SU-DHL-6 (cell line): ENCODE measurements around the gene TMCO4.

Experiments
- H2AFZ ChIP-seq: fragments of 200-600 bp; sonication (generic); 2 replicates; pipeline ENCODE4 v1.6.1; 2014; ENCODE audit warnings: low read depth, mild to moderate bottlenecking, moderate library complexity, mixed read lengths, antibody characterized with exemption, low read length; ENCODE audit not compliant: severe bottlenecking
- H3F3A ChIP-seq: fragments of 200-600 bp; shearing (Covaris generic); 2 replicates; pipeline ENCODE4 v1.6.0; 2016; ENCODE audit warnings: antibody characterized with exemption, mild to moderate bottlenecking; ENCODE audit not compliant: insufficient read depth
- H3K27ac ChIP-seq: fragments of 200-600 bp; sonication (generic); 2 replicates; pipeline ENCODE4 v1.5.1; 2016; ENCODE audit warnings: low read depth, mild to moderate bottlenecking, low read length, moderate library complexity, mixed read lengths
- H3K27me3 ChIP-seq: fragments of 200-600 bp; sonication (generic), shearing (Covaris generic); 2 replicates; pipeline ENCODE4 v1.6.0; 2014; ENCODE audit warnings: mild to moderate bottlenecking, low read length
- H3K36me3 ChIP-seq: fragments of 200-600 bp; sonication (generic); 2 replicates; pipeline ENCODE4 v1.6.1; 2014; ENCODE audit warnings: mild to moderate bottlenecking, low read length, mixed read lengths
- H3K4me2 ChIP-seq: fragments of 300-600, 200-600 bp; shearing (Covaris generic), sonication (generic); 2 replicates; pipeline ENCODE4 v1.6.0; 2014; ENCODE audit warnings: low read length, low read depth, mild to moderate bottlenecking; ENCODE audit not compliant: poor library complexity, severe bottlenecking
- H3K4me3 ChIP-seq: fragments of 200-600 bp; sonication (generic); 2 replicates; pipeline ENCODE4 v1.5.1; 2014; ENCODE audit warnings: antibody characterized with exemption, low read length, mild to moderate bottlenecking, mixed read lengths; ENCODE audit not compliant: insufficient read depth, poor library complexity, severe bottlenecking
- H3K79me2 ChIP-seq: fragments of 200-600 bp; sonication (generic); 2 replicates; pipeline ENCODE4 v1.6.1; 2014; ENCODE audit warnings: mild to moderate bottlenecking, low read length, moderate library complexity; ENCODE audit not compliant: insufficient read depth
- H3K9ac ChIP-seq: fragments of 200-600 bp; sonication (generic); 2 replicates; pipeline ENCODE4 v1.7.0; 2014; ENCODE audit warnings: mild to moderate bottlenecking, low read length
- H3K9me2 ChIP-seq: fragments of 200-600 bp; sonication (generic); replicated peaks from 2 replicates; pipeline ENCODE4 v1.6.1; 2014; ENCODE audit warnings: low read length; ENCODE audit not compliant: insufficient read depth
- H3K9me3 ChIP-seq: fragments of 200-600 bp; sonication (generic); 2 replicates; pipeline ENCODE4 v1.6.1; 2014; ENCODE audit warnings: low read length, mixed read lengths; ENCODE audit not compliant: insufficient read depth
- H4K20me1 ChIP-seq: fragments of 200-600 bp; sonication (generic); 2 replicates; pipeline ENCODE4 v1.6.1; 2014; ENCODE audit warnings: low read depth, mild to moderate bottlenecking, antibody characterized with exemption, low read length, moderate library complexity, mixed read lengths
- EZH2phosphoT487 ChIP-seq: fragments of 200-600 bp; sonication (generic), shearing (Covaris generic); conservative IDR thresholded peaks from 2 replicates; pipeline ENCODE4 v1.6.1; 2018; ENCODE audit warnings: mild to moderate bottlenecking, antibody characterized with exemption, low read length, moderate library complexity, mixed read lengths
- TF ChIP-seq, protein P1 (sequence below): fragments of 200-600 bp; sonication (generic); IDR thresholded peaks from one replicate; pipeline ENCODE4 v1.5.1; 2017; ENCODE audit warnings: antibody characterized with exemption, mild to moderate bottlenecking, low read length, moderate library complexity; ENCODE audit not compliant: insufficient read depth, poor library complexity, severe bottlenecking

TMCO4 gene

DNA sequence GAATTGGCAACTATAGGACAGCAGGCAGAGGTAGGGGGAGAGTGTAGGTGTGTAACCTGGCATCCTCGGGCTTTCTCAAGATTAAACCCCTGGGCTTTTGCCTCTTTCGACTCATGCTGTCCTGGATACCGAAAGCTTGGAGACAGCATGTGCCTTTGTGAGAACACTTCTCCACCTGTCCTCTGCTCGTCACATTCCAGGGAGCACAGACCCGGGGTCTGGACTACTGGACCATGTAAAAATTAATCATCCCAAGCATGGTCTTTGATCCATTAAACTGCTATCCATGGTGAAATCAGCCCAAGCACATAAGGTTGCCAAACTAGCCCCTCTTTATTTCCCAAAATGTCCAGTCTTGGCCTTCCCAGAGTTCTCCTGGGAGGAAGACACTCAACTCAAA is 24.3 kb upstream of the TMCO4 start:
- Histone ChIP-seq H3K9ac (no peak overlapping the region), H2AFZ (no peak overlapping the region), H3K36me3 (no peaks in the 10 kb centered on the region), H3K4me3 (no peak overlapping the region), H3K9me2 (no peaks in the 10 kb centered on the region), H3F3A (no peaks in the 10 kb centered on the region), H3K27me3 (no peaks in the 10 kb centered on the region), H3K27ac (no peak overlapping the region), H3K79me2 (no peaks in the 10 kb centered on the region), H4K20me1 (no peaks in the 10 kb centered on the region), H3K4me2 (no peak overlapping the region), H3K9me3 (no peaks in the 10 kb centered on the region)
- TF ChIP-seq, protein P1, sequence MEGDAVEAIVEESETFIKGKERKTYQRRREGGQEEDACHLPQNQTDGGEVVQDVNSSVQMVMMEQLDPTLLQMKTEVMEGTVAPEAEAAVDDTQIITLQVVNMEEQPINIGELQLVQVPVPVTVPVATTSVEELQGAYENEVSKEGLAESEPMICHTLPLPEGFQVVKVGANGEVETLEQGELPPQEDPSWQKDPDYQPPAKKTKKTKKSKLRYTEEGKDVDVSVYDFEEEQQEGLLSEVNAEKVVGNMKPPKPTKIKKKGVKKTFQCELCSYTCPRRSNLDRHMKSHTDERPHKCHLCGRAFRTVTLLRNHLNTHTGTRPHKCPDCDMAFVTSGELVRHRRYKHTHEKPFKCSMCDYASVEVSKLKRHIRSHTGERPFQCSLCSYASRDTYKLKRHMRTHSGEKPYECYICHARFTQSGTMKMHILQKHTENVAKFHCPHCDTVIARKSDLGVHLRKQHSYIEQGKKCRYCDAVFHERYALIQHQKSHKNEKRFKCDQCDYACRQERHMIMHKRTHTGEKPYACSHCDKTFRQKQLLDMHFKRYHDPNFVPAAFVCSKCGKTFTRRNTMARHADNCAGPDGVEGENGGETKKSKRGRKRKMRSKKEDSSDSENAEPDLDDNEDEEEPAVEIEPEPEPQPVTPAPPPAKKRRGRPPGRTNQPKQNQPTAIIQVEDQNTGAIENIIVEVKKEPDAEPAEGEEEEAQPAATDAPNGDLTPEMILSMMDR, result no peak
- no peak for TF ChIP-seq EZH2phosphoT487

DNA sequence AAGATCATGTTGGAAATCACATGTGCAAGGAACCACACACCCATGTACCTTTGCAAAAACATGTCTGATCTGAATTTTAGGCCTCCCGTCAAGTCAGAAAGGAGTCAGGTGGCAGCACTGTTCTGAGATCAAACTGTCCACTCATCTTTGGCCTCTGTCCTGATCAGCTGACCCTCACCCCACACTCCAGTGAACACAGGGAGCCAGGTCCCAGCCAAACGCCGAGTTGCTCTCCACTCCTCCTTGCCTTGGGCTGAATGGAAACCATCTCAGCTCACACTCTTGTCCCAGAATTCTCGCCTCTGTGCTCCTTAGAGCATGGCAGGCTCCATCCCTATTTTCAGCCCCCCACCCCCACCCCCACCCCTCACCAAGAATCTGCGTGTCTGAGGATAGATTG is 20.0 kb upstream of the TMCO4 start:
- Histone ChIP-seq H3K27me3 (no peaks in the 10 kb centered on the region), H3K9me3 (no peaks in the 10 kb centered on the region), H4K20me1 (no peaks in the 10 kb centered on the region), H3K36me3 (no peaks in the 10 kb centered on the region), H3K9ac (no peak overlapping the region), H2AFZ (no peak overlapping the region), H3K27ac (no peak overlapping the region), H3K4me3 (no peak overlapping the region), H3F3A (no peaks in the 10 kb centered on the region), H3K9me2 (no peaks in the 10 kb centered on the region), H3K79me2 (no peaks in the 10 kb centered on the region), H3K4me2 (no peak overlapping the region)
- TF ChIP-seq, protein P1, result no peak
- no peak for TF ChIP-seq EZH2phosphoT487

DNA sequence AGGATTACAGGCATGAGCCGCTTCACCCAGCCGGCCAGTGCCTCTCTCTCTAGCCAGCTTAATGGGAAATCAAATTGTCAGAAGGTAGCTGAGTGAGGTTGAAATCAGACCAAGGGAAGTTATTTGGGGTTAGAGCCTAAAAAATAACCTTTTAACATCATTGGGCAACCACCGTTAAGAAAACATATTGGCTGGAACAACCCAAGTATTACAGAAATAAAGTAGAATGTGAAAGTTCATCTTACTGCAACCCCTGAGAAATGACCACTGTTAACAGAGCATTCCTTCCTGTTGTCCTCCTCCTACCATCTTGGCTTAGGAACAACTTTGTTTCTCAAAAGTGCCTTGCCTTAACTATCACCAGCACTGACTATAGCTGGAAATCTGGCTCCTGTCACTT is 18.6 kb upstream of the TMCO4 start:
- Histone ChIP-seq H3K79me2 (no peaks in the 10 kb centered on the region), H3F3A (no peaks in the 10 kb centered on the region), H3K9me3 (no peaks in the 10 kb centered on the region), H4K20me1 (no peaks in the 10 kb centered on the region), H3K27me3 (no peaks in the 10 kb centered on the region), H3K4me3 (no peak overlapping the region), H3K9me2 (no peaks in the 10 kb centered on the region), H3K4me2 (no peak overlapping the region), H3K9ac (no peak overlapping the region), H2AFZ (no peak overlapping the region), H3K27ac (no peak overlapping the region), H3K36me3 (no peaks in the 10 kb centered on the region)
- TF ChIP-seq, protein P1, result no peak
- TF ChIP-seq EZH2phosphoT487, result no peak
